ENCODE data around the gene MED27. TPM values are rescaled to one million over a fixed set of nuclear protein-coding genes. Genes with fewer than 3 reads are reported as not detected.

The MED27 gene
- total RNA-seq, 1 experiment from 2014 or later = 38.9 TPM

Other genes starting within 250 kb of the MED27 start
- 0.10 and 0.27 TPM in 2 replicates for gene NTNG2, start 82.2 kb upstream of the MED27 start, total RNA-seq (2014; rRNA removed; shearing (Covaris generic); ENCODE audit: low replicate concordance)

Measured in MG63 (cell line).